OCI-LY7 (cell line): Measurements from ENCODE around the gene GCHFR. TPM values are rescaled to one million over a fixed set of nuclear protein-coding genes. Genes with fewer than 3 reads are reported as not detected.

Source experiments
- BruUV-seq: library from RNA; stranded (reverse); fragments of 400-500 nt; replicated peaks from 2 replicates; lab custom pipeline; 2021; lab: Mats Ljungman, UMichigan
- CTCF ChIA-PET: fragments of 300-600 bp; sonication (Branson Sonifier 250); formaldehyde crosslinking; loops from one replicate; lab custom pipeline; 2022; ENCODE audit warnings: antibody characterized with exemption; ENCODE audit not compliant: unreplicated experiment; lab: Charles Lee
- POLR2A ChIA-PET: fragments of 300-600 bp; sonication (Branson Sonifier 250); formaldehyde crosslinking; loops from one replicate; lab custom pipeline; 2022; ENCODE audit warnings: antibody characterized with exemption; lab: Charles Lee
- DNase-seq: peaks from one replicate; pipeline ENCODE4 v3.0.0-alpha.2; 2015; ENCODE audit warnings: low spot score
- H2AFZ ChIP-seq: fragments of 200-600 bp; sonication (generic), shearing (Covaris generic); 2 replicates; pipeline ENCODE4 v1.6.1; 2014; ENCODE audit warnings: mild to moderate bottlenecking, antibody characterized with exemption, low read length, moderate library complexity
- H3K27ac ChIP-seq: fragments of 200-600 bp; sonication (generic); 2 replicates; pipeline ENCODE4 v1.5.1; 2014; ENCODE audit warnings: mixed run types, low read depth, mild to moderate bottlenecking, moderate library complexity, low read length, inconsistent platforms; ENCODE audit not compliant: poor library complexity, severe bottlenecking
- H3K36me3 ChIP-seq: fragments of 200-600 bp; sonication (generic); 2 replicates; pipeline ENCODE4 v1.6.1; 2014; ENCODE audit warnings: mild to moderate bottlenecking, antibody characterized with exemption, low read length, moderate library complexity, mixed read lengths; ENCODE audit not compliant: insufficient read depth
- H3K4me1 ChIP-seq: fragments of 200-600 bp; sonication (generic); 2 replicates; pipeline ENCODE4 v1.5.1; 2014; ENCODE audit warnings: mild to moderate bottlenecking, low read length; ENCODE audit not compliant: insufficient read depth, poor library complexity, severe bottlenecking
- H3K4me2 ChIP-seq: fragments of 200-600 bp; sonication (generic); 2 replicates; pipeline ENCODE4 v1.6.1; 2014; ENCODE audit warnings: mild to moderate bottlenecking, low read length
- H3K4me3 ChIP-seq: fragments of 200-600 bp; sonication (generic); 2 replicates; pipeline ENCODE4 v1.5.1; 2014; ENCODE audit warnings: mild to moderate bottlenecking, low read depth, low read length; ENCODE audit not compliant: poor library complexity, severe bottlenecking
- H3K79me2 ChIP-seq: fragments of 200-600 bp; sonication (generic); 2 replicates; pipeline ENCODE4 v1.6.1; 2016; ENCODE audit warnings: low read depth, mild to moderate bottlenecking, low read length, moderate library complexity, mixed read lengths; ENCODE audit not compliant: insufficient read depth
- H3K9me2 ChIP-seq: fragments of 200-600 bp; sonication (generic); 2 replicates; pipeline ENCODE4 v1.6.1; 2016; ENCODE audit warnings: mild to moderate bottlenecking, low read length, mixed read lengths; ENCODE audit not compliant: insufficient read depth
- H3K9me3 ChIP-seq: fragments of 200-600 bp; sonication (generic); 2 replicates; pipeline ENCODE4 v1.6.1; 2014; ENCODE audit warnings: mild to moderate bottlenecking, mixed run types, low read length, mixed read lengths
- H4K20me1 ChIP-seq: fragments of 200-600 bp; sonication (generic); 2 replicates; pipeline ENCODE4 v1.6.1; 2014; ENCODE audit warnings: mild to moderate bottlenecking, antibody characterized with exemption, low read length, moderate library complexity, mixed read lengths; ENCODE audit not compliant: insufficient read depth
- EZH2phosphoT487 ChIP-seq: fragments of 200-600 bp; sonication (generic); IDR thresholded peaks from 2 replicates; pipeline ENCODE4 v1.6.1; 2018; ENCODE audit warnings: low read depth, borderline replicate concordance, mild to moderate bottlenecking, mixed run types, antibody characterized with exemption, low read length, moderate library complexity, mixed read lengths
- intact Hi-C: fragments of 100-400 bp; cut with micrococcal nuclease; formaldehyde crosslinking; loops from one replicate; pipeline ENCODE4 v1.10.0; 2022; ENCODE audit not compliant: unreplicated experiment
- total RNA-seq, 2 experiments: library from RNA; depleted of rRNA in 1 of 2; stranded (reverse); fragments of >200 nt in 1 of 2; shearing (Covaris generic) in 1 of 2; gene quantifications; 2 replicates each; pipeline ENCODE4 v1.2.3, GENCODE V29; 2014 to 2022
- TF ChIP-seq, protein P1 (sequence below): fragments of 200-600 bp; sonication (generic); conservative IDR thresholded peaks from 2 replicates; pipeline ENCODE4 v1.5.1; 2014; ENCODE audit warnings: mild to moderate bottlenecking, antibody characterized with exemption, low read length, moderate library complexity, mixed read lengths

GCHFR gene
- total RNA-seq, 2 experiments from 2014 or later = 75.7 to 97.4 TPM

DNA sequence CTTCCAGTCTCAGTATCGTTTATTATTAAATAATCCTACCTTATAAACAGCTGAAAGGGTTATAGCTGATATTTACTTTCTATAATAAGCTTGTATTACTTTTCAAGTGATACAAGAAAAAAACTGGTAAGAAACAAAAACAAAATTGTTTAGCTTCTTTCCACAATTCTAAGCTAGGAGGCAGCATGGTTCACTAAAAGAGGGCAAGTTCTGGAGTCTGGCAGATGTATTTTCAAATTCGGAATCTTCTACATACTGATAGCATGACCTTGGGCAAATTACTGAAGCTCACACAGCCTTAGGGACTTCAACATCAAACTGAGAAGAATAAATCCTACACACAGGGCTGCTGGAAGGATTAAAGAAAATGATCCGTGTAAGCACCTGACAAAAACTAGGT is 21.3 kb downstream of the GCHFR start:
- no peak overlapping the region for H3K27ac ChIP-seq
- no peaks in the 10 kb centered on the region for H3K79me2 ChIP-seq
- no peaks in the 10 kb centered on the region; the same call in 1 of the 2 replicates for H4K20me1 ChIP-seq
- BruUV-seq = no TSS peak
- H3K4me2 ChIP-seq = no peak overlapping the region
- intact Hi-C loops = loop anchor here (10.0 kb wide), 1 partner anchor 270 kb away; no protein-coding TSS in a partner anchor
- TF ChIP-seq, protein P1, sequence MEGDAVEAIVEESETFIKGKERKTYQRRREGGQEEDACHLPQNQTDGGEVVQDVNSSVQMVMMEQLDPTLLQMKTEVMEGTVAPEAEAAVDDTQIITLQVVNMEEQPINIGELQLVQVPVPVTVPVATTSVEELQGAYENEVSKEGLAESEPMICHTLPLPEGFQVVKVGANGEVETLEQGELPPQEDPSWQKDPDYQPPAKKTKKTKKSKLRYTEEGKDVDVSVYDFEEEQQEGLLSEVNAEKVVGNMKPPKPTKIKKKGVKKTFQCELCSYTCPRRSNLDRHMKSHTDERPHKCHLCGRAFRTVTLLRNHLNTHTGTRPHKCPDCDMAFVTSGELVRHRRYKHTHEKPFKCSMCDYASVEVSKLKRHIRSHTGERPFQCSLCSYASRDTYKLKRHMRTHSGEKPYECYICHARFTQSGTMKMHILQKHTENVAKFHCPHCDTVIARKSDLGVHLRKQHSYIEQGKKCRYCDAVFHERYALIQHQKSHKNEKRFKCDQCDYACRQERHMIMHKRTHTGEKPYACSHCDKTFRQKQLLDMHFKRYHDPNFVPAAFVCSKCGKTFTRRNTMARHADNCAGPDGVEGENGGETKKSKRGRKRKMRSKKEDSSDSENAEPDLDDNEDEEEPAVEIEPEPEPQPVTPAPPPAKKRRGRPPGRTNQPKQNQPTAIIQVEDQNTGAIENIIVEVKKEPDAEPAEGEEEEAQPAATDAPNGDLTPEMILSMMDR = peak; percentile 41
- TF ChIP-seq EZH2phosphoT487 = no peak
- H3K9me3 ChIP-seq = no peaks in the 10 kb centered on the region
- H3K36me3 ChIP-seq = no peaks in the 10 kb centered on the region
- POLR2A ChIA-PET = interaction anchor here (0.7 to 2.1 kb wide), 5 partner anchors 14 to 602 kb away, joined by 3 to 9 read pairs (median 4); partner anchors contain the start of gene C15orf62
- H3K4me1 ChIP-seq = peaks cover 28% of the 10 kb centered on the region
- no peaks in the 10 kb centered on the region for H3K9me2 ChIP-seq
- DNase-seq = no peak
- no peak overlapping the region for H2AFZ ChIP-seq
- CTCF ChIA-PET = interaction anchor here (0.8 to 0.9 kb wide), 2 partner anchors 38 to 106 kb away, joined by 3 read pairs; no protein-coding TSS in a partner anchor
- H3K4me3 ChIP-seq = no peak overlapping the region

DNA sequence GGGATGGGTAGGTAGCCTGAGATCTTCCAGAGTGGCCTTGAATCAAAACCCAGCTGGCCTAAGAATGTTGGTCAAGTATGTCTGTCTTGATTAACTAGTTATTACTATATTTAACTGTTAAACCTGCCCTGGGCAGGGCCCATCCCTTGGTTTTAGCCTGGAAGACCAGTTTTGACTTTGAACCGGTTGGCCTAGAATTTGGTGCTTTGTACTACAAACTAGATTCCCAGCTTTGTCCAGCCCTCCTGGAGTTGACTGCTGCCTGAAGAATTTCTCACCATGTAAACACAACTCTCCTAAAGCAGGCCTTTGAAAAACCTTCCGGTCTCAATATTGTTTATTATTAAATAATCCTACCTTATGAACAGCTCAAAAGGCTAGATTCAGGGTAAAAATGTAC is 21.9 kb downstream of the GCHFR start:
- intact Hi-C loops = loop anchor here (10.0 kb wide), 1 partner anchor 271 kb away; no protein-coding TSS in a partner anchor
- BruUV-seq = no TSS peak
- no peak overlapping the region for H3K27ac ChIP-seq
- POLR2A ChIA-PET = interaction anchor here (1.0 to 2.5 kb wide), 6 partner anchors 9 to 74 kb away, joined by 3 to 9 read pairs (median 4); partner anchors contain the start of gene C15orf62
- no peaks in the 10 kb centered on the region for H3K79me2 ChIP-seq
- DNase-seq = no peak
- CTCF ChIA-PET = interaction anchor here (0.8 kb wide), 2 partner anchors 39 kb away, joined by 3 read pairs; no protein-coding TSS in a partner anchor
- no peaks in the 10 kb centered on the region for H3K9me3 ChIP-seq
- H3K9me2 ChIP-seq = no peaks in the 10 kb centered on the region
- no peak overlapping the region for H2AFZ ChIP-seq
- no peak for TF ChIP-seq EZH2phosphoT487
- TF ChIP-seq, protein P1 = no peak
- H3K36me3 ChIP-seq = no peaks in the 10 kb centered on the region
- H3K4me2 ChIP-seq = no peak overlapping the region
- H3K4me3 ChIP-seq = no peak overlapping the region
- H3K4me1 ChIP-seq = peaks cover 28% of the 10 kb centered on the region
- H4K20me1 ChIP-seq = no peaks in the 10 kb centered on the region; the same call in 1 of the 2 replicates

DNA sequence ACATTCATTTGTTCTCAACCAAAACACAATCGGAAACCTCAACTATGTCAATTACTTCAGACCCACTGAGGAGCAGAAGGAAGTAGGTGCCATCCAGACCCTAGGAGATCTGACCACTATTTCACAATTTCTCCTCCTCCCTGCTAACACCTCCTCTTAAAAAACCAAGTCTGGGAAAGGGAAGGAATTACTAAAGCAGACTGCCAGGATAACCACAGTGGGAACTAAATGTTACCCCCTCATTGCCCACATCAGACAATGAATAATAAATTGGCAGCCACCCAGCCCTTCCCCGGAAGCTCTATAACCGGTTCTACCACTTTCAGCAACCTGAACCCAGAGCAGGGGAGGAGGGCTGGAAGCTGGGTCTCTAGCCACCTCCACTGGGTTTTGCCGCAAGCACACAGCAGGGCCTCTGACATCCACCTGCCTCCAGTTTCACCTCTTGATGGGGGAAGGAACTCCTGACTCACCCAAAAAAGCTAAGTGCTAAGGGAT is 23.5 kb downstream of the GCHFR start:
- no peak overlapping the region for H3K27ac ChIP-seq
- intact Hi-C loops = loop anchor here (10.0 kb wide), 1 partner anchor 273 kb away; no protein-coding TSS in a partner anchor

More for the DNA sequence above, 23.5 kb downstream of the GCHFR start:
- no peak overlapping the region for H3K4me3 ChIP-seq
- H3K9me3 ChIP-seq = no peaks in the 10 kb centered on the region
- no peaks in the 10 kb centered on the region for H3K36me3 ChIP-seq
- peaks cover 26% of the 10 kb centered on the region for H3K4me1 ChIP-seq
- H2AFZ ChIP-seq = no peak overlapping the region
- H3K4me2 ChIP-seq = peak overlapping the region; percentile 34; the same call in 1 of the 2 replicates
- POLR2A ChIA-PET = interaction anchor here (0.6 to 2.5 kb wide), 3 partner anchors 14 to 141 kb away, joined by 6 to 8 read pairs (median 7); no protein-coding TSS in a partner anchor
- TF ChIP-seq, protein P1 = no peak
- TF ChIP-seq EZH2phosphoT487 = no peak
- no peaks in the 10 kb centered on the region for H3K79me2 ChIP-seq
- no peaks in the 10 kb centered on the region for H3K9me2 ChIP-seq
- DNase-seq = peak; percentile 19
- H4K20me1 ChIP-seq = no peaks in the 10 kb centered on the region; the same call in 1 of the 2 replicates
- CTCF ChIA-PET = no interaction called here
- no TSS peak for BruUV-seq
